ENCODE measurements around the gene ST8SIA2.

The ST8SIA2 gene

DNA sequence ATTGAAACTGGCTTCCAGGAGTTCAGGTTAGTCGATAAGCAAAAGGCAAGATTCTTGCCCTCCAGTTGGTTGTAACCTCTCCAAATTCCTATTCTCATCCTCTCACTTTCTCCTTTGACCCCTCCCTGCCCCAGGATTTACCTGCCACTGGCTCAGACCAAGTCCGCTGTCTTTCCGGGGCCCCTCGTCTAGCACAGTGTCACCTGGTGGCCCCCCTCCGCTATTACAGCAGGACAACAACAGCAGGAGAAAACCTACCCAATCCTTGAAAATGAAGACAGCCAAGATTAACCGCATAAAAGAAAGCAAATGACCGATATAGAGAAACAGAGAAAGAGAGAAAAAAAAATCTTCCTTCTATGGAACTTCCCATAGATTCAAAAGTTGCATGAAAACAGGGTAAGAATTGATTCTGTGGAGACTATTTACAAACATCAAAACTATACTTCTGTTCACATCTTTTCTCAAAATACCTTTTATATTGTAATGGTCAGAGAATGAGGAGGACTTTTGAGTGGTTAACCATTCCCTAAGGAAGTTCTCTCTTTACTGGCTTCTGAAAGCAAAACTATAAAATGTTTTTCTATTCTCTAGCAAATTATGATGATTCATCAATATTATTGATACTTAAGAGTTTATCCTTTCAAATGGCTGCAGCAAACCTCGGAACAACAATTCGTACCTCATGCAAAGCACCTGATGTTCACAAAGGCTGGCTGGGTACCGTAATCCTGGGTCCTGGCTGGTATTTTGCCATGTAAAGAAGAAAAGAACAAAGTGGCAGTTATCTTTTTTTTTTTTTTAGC lies 10.0 kb upstream of the ST8SIA2 start:
- peak; percentile 5 for DNase-seq (ENCODE audit: low read depth)
- TF ChIP-seq, protein P1, sequence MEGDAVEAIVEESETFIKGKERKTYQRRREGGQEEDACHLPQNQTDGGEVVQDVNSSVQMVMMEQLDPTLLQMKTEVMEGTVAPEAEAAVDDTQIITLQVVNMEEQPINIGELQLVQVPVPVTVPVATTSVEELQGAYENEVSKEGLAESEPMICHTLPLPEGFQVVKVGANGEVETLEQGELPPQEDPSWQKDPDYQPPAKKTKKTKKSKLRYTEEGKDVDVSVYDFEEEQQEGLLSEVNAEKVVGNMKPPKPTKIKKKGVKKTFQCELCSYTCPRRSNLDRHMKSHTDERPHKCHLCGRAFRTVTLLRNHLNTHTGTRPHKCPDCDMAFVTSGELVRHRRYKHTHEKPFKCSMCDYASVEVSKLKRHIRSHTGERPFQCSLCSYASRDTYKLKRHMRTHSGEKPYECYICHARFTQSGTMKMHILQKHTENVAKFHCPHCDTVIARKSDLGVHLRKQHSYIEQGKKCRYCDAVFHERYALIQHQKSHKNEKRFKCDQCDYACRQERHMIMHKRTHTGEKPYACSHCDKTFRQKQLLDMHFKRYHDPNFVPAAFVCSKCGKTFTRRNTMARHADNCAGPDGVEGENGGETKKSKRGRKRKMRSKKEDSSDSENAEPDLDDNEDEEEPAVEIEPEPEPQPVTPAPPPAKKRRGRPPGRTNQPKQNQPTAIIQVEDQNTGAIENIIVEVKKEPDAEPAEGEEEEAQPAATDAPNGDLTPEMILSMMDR (IDR thresholded peaks at IDR 0.05; ENCODE audit: low read depth, low read length, missing control alignments), result peak; percentile 91
- H3K4me3 ChIP-seq (ENCODE audit: low read depth, low read length), result no peak overlapping the region

DNA sequence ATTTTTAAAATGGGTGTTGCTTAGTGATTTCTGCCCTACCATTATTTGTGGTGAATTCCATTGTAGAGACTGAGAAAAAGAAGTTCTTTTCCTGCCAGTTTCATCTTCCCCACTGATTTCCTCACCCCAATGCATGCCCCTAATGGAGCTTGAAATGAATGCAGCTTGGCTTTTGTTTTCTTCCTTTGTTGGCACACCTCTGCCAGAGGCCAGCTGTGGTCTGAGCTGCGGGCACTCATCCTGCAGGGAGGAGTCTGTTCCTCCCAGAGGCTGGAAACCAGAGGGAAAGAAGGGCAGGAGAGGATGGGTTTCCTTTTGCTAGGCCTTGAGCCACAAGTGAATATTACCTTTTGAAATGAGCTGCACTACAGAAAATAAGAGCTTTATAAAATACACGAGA lies 9.3 kb upstream of the ST8SIA2 start:
- no peak overlapping the region for H3K4me3 ChIP-seq (ENCODE audit: low read depth, low read length)
- TF ChIP-seq, protein P1 (IDR thresholded peaks at IDR 0.05; ENCODE audit: low read depth, low read length, missing control alignments), result no peak
- DNase-seq (ENCODE audit: low read depth), result no peak

DNA sequence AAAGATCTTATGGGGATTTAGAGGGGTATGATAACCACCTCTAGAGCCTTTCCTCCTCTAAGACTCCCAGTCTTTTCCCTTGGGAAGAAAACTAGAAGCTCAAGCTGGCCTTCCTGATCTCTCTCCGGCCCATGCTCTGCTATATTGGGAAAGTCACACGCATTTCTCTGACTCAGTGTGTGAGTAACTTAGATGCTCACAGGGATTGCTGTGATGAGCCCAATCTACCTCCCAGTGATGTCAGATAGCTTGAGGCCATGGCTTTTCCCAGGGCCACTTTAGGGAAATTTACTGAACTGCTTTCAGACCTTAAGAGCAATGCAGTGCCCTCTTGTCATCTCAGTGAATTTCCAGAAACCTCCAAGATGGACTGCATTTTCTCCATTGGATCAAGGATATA lies 8.6 kb upstream of the ST8SIA2 start:
- TF ChIP-seq, protein P1 (IDR thresholded peaks at IDR 0.05; ENCODE audit: low read depth, low read length, missing control alignments), result no peak

DNA sequence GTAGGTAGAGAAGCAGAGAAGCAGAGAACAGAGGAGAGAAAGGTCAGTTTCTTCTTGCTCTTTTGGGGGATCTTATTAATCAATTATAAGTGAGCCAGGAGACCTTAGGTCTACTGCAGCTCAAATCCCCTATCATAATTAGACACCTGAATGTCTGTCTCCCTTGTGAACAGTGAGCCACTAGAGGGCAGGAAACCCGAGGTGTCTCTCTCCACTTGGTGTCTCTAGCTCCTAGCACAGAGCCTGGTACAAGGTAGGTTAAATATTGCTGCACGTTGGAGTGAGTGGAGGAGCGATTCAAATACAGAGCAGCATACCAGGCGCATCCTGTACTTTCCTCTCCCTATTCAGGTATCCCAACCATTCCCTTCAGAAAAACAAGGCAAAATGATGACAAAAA lies 2.0 kb upstream of the ST8SIA2 start:
- no peak overlapping the region for H3K4me3 ChIP-seq (ENCODE audit: low read depth, low read length)
- DNase-seq (ENCODE audit: low read depth), result peak; percentile 7
- TF ChIP-seq, protein P1 (IDR thresholded peaks at IDR 0.05; ENCODE audit: low read depth, low read length, missing control alignments), result peak; percentile 49

More for the DNA sequence above, 8.6 kb upstream of the ST8SIA2 start:
- no peak overlapping the region for H3K4me3 ChIP-seq (ENCODE audit: low read depth, low read length)
- no peak for DNase-seq (ENCODE audit: low read depth)

DNA sequence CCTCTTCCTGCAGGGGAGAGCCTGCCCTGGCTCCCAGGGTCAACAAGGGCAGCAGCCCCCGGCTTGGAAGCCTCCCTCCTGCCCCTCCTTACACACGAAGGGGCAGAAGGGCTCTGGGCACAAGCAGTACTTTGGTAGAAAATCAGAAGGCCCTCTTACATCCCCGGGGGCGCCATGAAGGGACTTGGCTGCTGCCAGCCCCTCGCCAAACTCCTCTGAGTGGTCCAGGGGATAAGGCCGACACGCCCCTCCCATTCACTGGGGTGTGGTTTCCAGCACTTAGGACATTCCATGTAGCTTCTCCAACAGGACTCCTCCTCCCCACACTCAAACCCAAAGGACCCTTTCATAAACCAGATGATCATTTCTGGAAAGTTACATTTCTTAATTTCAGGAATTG lies 1.2 kb upstream of the ST8SIA2 start:
- no peak for DNase-seq (ENCODE audit: low read depth)
- no peak overlapping the region for H3K4me3 ChIP-seq (ENCODE audit: low read depth, low read length)
- TF ChIP-seq, protein P1 (IDR thresholded peaks at IDR 0.05; ENCODE audit: low read depth, low read length, missing control alignments), result no peak

DNA sequence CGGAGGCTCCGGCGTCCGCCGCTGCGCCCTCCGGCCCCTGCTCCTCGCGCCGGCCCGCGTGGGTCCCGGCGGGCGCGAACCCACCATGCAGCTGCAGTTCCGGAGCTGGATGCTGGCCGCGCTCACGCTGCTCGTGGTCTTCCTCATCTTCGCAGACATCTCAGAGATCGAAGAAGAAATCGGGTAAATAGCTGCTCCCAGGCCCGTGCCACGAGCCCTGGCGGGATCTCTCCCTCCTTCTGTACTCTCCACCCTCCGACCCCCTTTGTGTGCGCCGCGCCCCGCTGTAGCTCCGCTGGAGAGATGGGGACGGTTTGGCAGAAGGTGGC lies 263 bp downstream of the ST8SIA2 start:
- DNase-seq (ENCODE audit: low read depth), result no peak
- TF ChIP-seq, protein P1 (IDR thresholded peaks at IDR 0.05; ENCODE audit: low read depth, low read length, missing control alignments), result no peak
- H3K4me3 ChIP-seq (ENCODE audit: low read depth, low read length), result no peak overlapping the region
